Psoas muscle (tissue), 8 donors: Measurements from ENCODE around the gene CACNG4. TPM values are rescaled to one million over a fixed set of nuclear protein-coding genes. Genes with fewer than 3 reads are reported as not detected.

Source experiments
- ATAC-seq, 4 donors: fragments of 200-7000 bp; cut with Tn5 transposase; one replicate each; pipeline ENCODE4 v1.9.1; 2020; ENCODE audit warnings: moderate library complexity in 3 of 4, mild to moderate bottlenecking in 2 of 4
- DNase-seq, 2 donors: peaks; one replicate each; pipeline ENCODE4 v3.0.0-alpha.2; 2020
- H3K27ac ChIP-seq: fragments of 200-600 bp; one replicate; pipeline ENCODE4 v1.8.0; 2022
- H3K27me3 ChIP-seq, 3 donors: fragments of 200-600 bp in 1 of 3; one replicate each; pipeline versions ENCODE4 v1.6.1 to v1.8.0; 2013 to 2022; ENCODE audit warnings: low read length in 2 of 3, mild to moderate bottlenecking in 2 of 3, moderate library complexity in 1 of 3; ENCODE audit not compliant: insufficient read depth in 3 of 3
- H3K36me3 ChIP-seq, 2 donors: fragments of 200-600 bp in 1 of 2; one replicate each; pipeline versions ENCODE4 v1.6.1 to v1.8.0; 2013 to 2022; ENCODE audit warnings: low read depth in 1 of 2, mild to moderate bottlenecking in 1 of 2, moderate library complexity in 1 of 2; ENCODE audit not compliant: insufficient read depth in 1 of 2
- H3K4me1 ChIP-seq: fragments of 200-600 bp; one replicate; pipeline ENCODE4 v1.8.0; 2022
- H3K4me3 ChIP-seq: fragments of 200-600 bp; one replicate; pipeline ENCODE4 v1.8.0; 2022; ENCODE audit warnings: mild to moderate bottlenecking
- H3K9me3 ChIP-seq: fragments of 200-600 bp; one replicate; pipeline ENCODE4 v1.8.0; 2022
- whole genome bisulfite sequencing, 3 donors: extraction: QIAGEN DNeasy Blood & Tissue Kit; methylation state at CpG; one replicate each; pipeline versions ENCODE4 v1.1.6 to v1.1.7; 2013; 5-methylcytosine and 5-hydroxymethylcytosine counted together
- intact Hi-C, 2 donors: fragments of 100-400 bp; cut with DNase I; formaldehyde crosslinking; loops; one replicate each; pipeline versions ENCODE4 v1.11.0 to v1.14.2; 2022
- polyA plus RNA-seq, 3 donors: library from polyadenylated mRNA; stranded (reverse); fragments of 200-250 nt; gene quantifications; one replicate each; pipeline ENCODE4 v1.2.3, GENCODE V29; 2013
- total RNA-seq, 4 donors: library from RNA; stranded (reverse); fragmentation: NEBNext Ultra II Directional in 2 of 4; extraction: Animal tissue kit (Norgen Biotek cat#: 25700) in 2 of 4; gene quantifications; one replicate each; pipeline versions ENCODE4 v1.2.1 to v1.2.4, GENCODE V29; 2021 to 2023
- TF ChIP-seq, protein P1 (sequence below): fragments of 200-600 bp; IDR thresholded peaks from one replicate; pipeline ENCODE4 v1.8.0; 2022; ENCODE audit warnings: antibody characterized with exemption
- donor health status: healthy with polysubstance abuse.
- donor health status: DM: no; HTN: no; CAD: no; lungs with moderate emphysema.
- donor health status: Bipolar disorder and iron deficiency.
- donor health status: healthy.
- donor health status: DM: yes; HTN: yes; CAD: no.
- donor health status: DM: no; HTN: no; CAD: no.
- donor health status: DM: no; HTN: no; CAD: no.
- donor health status: DM: yes; HTN: yes; CAD: no.

CACNG4 gene
- total and polyA plus RNA-seq, 7 donors = 0.03 TPM; not detected in 6

DNA sequence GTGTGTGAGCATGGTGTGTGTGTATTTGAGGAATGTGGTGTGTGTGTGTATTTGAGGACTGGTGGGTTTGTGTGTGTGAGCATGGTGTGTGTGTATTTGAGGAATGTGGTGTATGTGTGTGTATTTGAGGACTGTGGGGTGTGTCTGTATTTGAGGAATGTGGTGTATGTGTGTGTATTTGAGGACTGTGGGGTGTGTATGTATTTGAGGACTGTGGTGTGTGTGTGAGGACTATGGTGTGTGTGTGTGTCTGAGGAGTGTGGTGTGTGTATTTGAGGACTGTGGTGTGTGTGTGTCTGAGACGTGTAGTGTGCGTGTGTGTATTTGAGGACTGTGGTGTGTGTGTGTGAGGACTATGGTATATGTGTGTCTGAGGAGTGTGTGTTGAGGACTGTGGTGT is 61.8 kb downstream of the CACNG4 start:
- intact Hi-C loops = no loop called here
- Histone ChIP-seq H3K36me3 (no peaks in the 10 kb centered on the region), H3K4me3 (no peak overlapping the region), H3K4me1 (peaks cover 11% of the 10 kb centered on the region), H3K9me3 (no peaks in the 10 kb centered on the region), H3K27me3 (no peaks in the 10 kb centered on the region), H3K27ac (no peak overlapping the region)
- WGBS, 3 donors = 88 to 92% (median 92%) methylated on average over 2 of the region's 2 CpGs
- TF ChIP-seq, protein P1, sequence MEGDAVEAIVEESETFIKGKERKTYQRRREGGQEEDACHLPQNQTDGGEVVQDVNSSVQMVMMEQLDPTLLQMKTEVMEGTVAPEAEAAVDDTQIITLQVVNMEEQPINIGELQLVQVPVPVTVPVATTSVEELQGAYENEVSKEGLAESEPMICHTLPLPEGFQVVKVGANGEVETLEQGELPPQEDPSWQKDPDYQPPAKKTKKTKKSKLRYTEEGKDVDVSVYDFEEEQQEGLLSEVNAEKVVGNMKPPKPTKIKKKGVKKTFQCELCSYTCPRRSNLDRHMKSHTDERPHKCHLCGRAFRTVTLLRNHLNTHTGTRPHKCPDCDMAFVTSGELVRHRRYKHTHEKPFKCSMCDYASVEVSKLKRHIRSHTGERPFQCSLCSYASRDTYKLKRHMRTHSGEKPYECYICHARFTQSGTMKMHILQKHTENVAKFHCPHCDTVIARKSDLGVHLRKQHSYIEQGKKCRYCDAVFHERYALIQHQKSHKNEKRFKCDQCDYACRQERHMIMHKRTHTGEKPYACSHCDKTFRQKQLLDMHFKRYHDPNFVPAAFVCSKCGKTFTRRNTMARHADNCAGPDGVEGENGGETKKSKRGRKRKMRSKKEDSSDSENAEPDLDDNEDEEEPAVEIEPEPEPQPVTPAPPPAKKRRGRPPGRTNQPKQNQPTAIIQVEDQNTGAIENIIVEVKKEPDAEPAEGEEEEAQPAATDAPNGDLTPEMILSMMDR = no peak
- DNase-seq = no peak
- ATAC-seq = no peak

- Histone ChIP-seq H3K27me3 (no peaks in the 10 kb centered on the region), H3K4me1 (peaks cover 5% of the 10 kb centered on the region), H3K4me3 (no peak overlapping the region), H3K27ac (no peak overlapping the region), H3K36me3 (no peaks in the 10 kb centered on the region), H3K9me3 (no peaks in the 10 kb centered on the region)
- TF ChIP-seq, protein P1 = no peak
- intact Hi-C loops = no loop called here
- DNase-seq = peak in 1 of 2 donors; percentile 68
- 68 to 89% (median 89%) methylated on average over 12 of the region's 12 CpGs for WGBS, 3 donors
- peak; percentile 61 to 81 (median 76) for ATAC-seq
These were observed 62.6 kb downstream of the CACNG4 start for GRCh38 chr17:67027031-67027628.

DNA sequence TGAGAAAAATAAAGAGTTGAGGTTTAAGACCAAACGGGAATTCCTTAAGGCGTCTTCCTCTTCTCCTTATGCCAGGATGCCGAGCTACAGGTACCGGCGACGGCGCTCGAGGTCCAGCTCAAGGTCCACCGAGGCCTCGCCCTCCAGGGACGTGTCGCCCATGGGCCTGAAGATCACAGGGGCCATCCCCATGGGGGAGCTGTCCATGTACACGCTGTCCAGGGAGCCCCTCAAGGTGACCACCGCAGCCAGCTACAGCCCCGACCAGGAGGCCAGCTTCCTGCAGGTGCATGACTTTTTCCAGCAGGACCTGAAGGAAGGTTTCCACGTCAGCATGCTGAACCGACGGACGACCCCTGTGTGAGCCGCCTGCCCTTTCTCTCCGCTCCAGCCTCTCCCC is 66.1 kb downstream of the CACNG4 start:
- Histone ChIP-seq H3K4me1 (no peaks in the 10 kb centered on the region), H3K27ac (no peak overlapping the region), H3K9me3 (no peaks in the 10 kb centered on the region), H3K36me3 (no peaks in the 10 kb centered on the region), H3K4me3 (no peak overlapping the region), H3K27me3 (no peaks in the 10 kb centered on the region)
- TF ChIP-seq, protein P1 = no peak
- peak in 1 of 2 donors; percentile 38 for DNase-seq
- intact Hi-C loops = no loop called here
- 91 to 94% (median 92%) methylated on average over 21 of the region's 21 CpGs for WGBS, 3 donors
- ATAC-seq = no peak

GRCh38 chr17:67032382-67032781 is 67.9 kb downstream of the CACNG4 start:
- no peak overlapping the region for H3K27ac ChIP-seq
- no peaks in the 10 kb centered on the region for H3K36me3 ChIP-seq
- DNase-seq (peak in 1 of 2 donors; percentile 50), ATAC-seq (no peak)
- 91% methylated on average over 14 of the region's 14 CpGs for WGBS, 3 donors
- H3K4me3 ChIP-seq = no peak overlapping the region
- TF ChIP-seq, protein P1 = no peak
- no peaks in the 10 kb centered on the region for H3K4me1 ChIP-seq
- H3K9me3 ChIP-seq = no peaks in the 10 kb centered on the region
- no peaks in the 10 kb centered on the region for H3K27me3 ChIP-seq
- intact Hi-C loops = no loop called here

DNA sequence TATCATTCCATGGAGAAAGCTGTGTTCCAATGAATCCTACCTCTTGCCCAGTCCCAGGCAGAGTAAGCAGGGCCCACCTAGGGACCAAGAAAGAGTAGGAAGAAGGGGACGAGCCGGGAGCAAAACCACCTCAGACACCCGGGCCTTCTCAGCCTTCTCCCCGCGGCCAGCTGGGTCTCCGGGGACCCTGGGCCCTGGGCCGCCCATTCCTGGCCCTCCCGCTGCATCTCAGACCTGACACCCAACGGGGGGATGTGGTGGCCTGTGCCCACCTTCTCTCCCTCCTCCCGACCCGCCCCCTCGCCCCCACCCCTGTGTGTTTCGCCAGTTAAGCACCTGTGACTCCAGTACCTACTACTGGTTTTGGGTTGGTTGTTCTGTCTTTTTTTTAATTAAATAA is 68.5 kb downstream of the CACNG4 start:
- Histone ChIP-seq H3K4me3 (no peak overlapping the region), H3K4me1 (no peaks in the 10 kb centered on the region), H3K27me3 (no peaks in the 10 kb centered on the region), H3K36me3 (no peaks in the 10 kb centered on the region), H3K27ac (no peak overlapping the region), H3K9me3 (no peaks in the 10 kb centered on the region)
- intact Hi-C loops = no loop called here
- WGBS, 3 donors = 87 to 95% (median 92%) methylated on average over 13 of the region's 13 CpGs
- DNase-seq (peak in 1 of 2 donors; percentile 42), ATAC-seq (no peak)
- TF ChIP-seq, protein P1 = no peak
